IPS-18c (cell line): ENCODE measurements around the gene PTPN12.
"Not testable (repeated sequence)": the region's sequence is repeated elsewhere in the genome, so short reads cannot be mapped to it uniquely, and the experiment has no call there.

Experiments
- H3K4me3 ChIP-seq: 2 replicates; pipeline ENCODE4 v1.7.0; 2013; ENCODE audit warnings: low read depth, mild to moderate bottlenecking, low read length, moderate library complexity; ENCODE audit not compliant: insufficient read depth
- H3K9me3 ChIP-seq: one replicate; pipeline ENCODE4 v1.6.1; 2013; ENCODE audit warnings: mild to moderate bottlenecking, low read length, moderate library complexity; ENCODE audit not compliant: control insufficient read depth, insufficient read depth

PTPN12 gene

GRCh38 chr7:77537136-77537777, at the start of gene PTPN12:
TSS of gene PTPN12 (plus strand) at chr7:77537295. CDS start at chr7:77537547, 252 bp downstream.
- peaks cover 3% of the 10 kb centered on the region for H3K9me3 ChIP-seq
- H3K4me3 ChIP-seq: peak within 1 kb of the TSS; percentile 98

- H3K4me3 ChIP-seq: no peak overlapping the region
- peaks cover 2% of the 10 kb centered on the region for H3K9me3 ChIP-seq
Observed at GRCh38 chr7:77488986-77489385, 48.1 kb upstream of the PTPN12 start.

- Histone ChIP-seq H3K4me3 (no peak overlapping the region), H3K9me3 (peaks cover 6% of the 10 kb centered on the region)
Observed at GRCh38 chr7:77497079-77497478, 40.0 kb upstream of the PTPN12 start.

GRCh38 chr7:77498659-77499379, 38.3 kb upstream of the PTPN12 start:
- Histone ChIP-seq H3K9me3 (peaks cover 5% of the 10 kb centered on the region), H3K4me3 (no peak overlapping the region)

- Histone ChIP-seq H3K9me3 (no peaks in the 10 kb centered on the region), H3K4me3 (no peak overlapping the region)
Observed at GRCh38 chr7:77501192-77501515, 35.9 kb upstream of the PTPN12 start.

- Histone ChIP-seq H3K9me3 (no peaks in the 10 kb centered on the region), H3K4me3 (no peak overlapping the region)
Observed at GRCh38 chr7:77504951-77505350, 32.1 kb upstream of the PTPN12 start.

- no peak overlapping the region for H3K4me3 ChIP-seq
- H3K9me3 ChIP-seq: no peaks in the 10 kb centered on the region
Observed at GRCh38 chr7:77506899-77507298, 30.2 kb upstream of the PTPN12 start.

- not testable (repeated sequence) for H3K4me3 ChIP-seq, H3K9me3 ChIP-seq
Observed at GRCh38 chr7:77513002-77513670, 24.0 kb upstream of the PTPN12 start.

- Histone ChIP-seq H3K4me3 (no peak overlapping the region), H3K9me3 (no peaks in the 10 kb centered on the region)
Observed at GRCh38 chr7:77516085-77516484, 21.0 kb upstream of the PTPN12 start.

- no peak overlapping the region for H3K4me3 ChIP-seq
- H3K9me3 ChIP-seq: no peaks in the 10 kb centered on the region
Observed at GRCh38 chr7:77520261-77520660, 16.8 kb upstream of the PTPN12 start.

GRCh38 chr7:77521537-77521936, 15.6 kb upstream of the PTPN12 start:
- not testable (repeated sequence) for H3K4me3 ChIP-seq

GRCh38 chr7:77524731-77525130, 12.4 kb upstream of the PTPN12 start:
- Histone ChIP-seq H3K4me3 (no peak overlapping the region), H3K9me3 (no peaks in the 10 kb centered on the region)

More at GRCh38 chr7:77521537-77521936, 15.6 kb upstream of the PTPN12 start:
- H3K9me3 ChIP-seq: not testable (repeated sequence)

GRCh38 chr7:77525231-77525630, 11.9 kb upstream of the PTPN12 start:
- Histone ChIP-seq H3K4me3 (no peak overlapping the region), H3K9me3 (peaks cover under 1% of the 10 kb centered on the region)

GRCh38 chr7:77528368-77528767, 8.7 kb upstream of the PTPN12 start:
- Histone ChIP-seq H3K4me3 (no peak overlapping the region), H3K9me3 (peaks cover 3% of the 10 kb centered on the region)

- H3K9me3 ChIP-seq: peaks cover 3% of the 10 kb centered on the region
- H3K4me3 ChIP-seq: no peak overlapping the region
Observed at GRCh38 chr7:77529279-77529678, 7.8 kb upstream of the PTPN12 start.

GRCh38 chr7:77531038-77531437, 6.1 kb upstream of the PTPN12 start:
- Histone ChIP-seq H3K4me3 (no peak overlapping the region), H3K9me3 (peaks cover 5% of the 10 kb centered on the region)

- H3K4me3 ChIP-seq: no peak overlapping the region
- peaks cover 5% of the 10 kb centered on the region for H3K9me3 ChIP-seq
Observed at GRCh38 chr7:77532247-77532646, 4.8 kb upstream of the PTPN12 start.

GRCh38 chr7:77532732-77533131, 4.4 kb upstream of the PTPN12 start:
- H3K9me3 ChIP-seq: not testable (repeated sequence)

More at GRCh38 chr7:77532732-77533131, 4.4 kb upstream of the PTPN12 start:
- H3K4me3 ChIP-seq: not testable (repeated sequence)
